Progenitor cell of endocrine pancreas (in vitro differentiated cells): ENCODE results near the gene RALGAPA2. TPM values are rescaled to one million over a fixed set of nuclear protein-coding genes. Genes with fewer than 3 reads are reported as not detected.
A peak's percentile ranks its signal among the peaks of the same experiment; 100 is the strongest.

ENCODE experiments used
- DNase-seq: peaks from one replicate; pipeline ENCODE4 v3.0.0; 2021; ENCODE audit warnings: low spot score; ENCODE audit not compliant: unreplicated experiment
- H3K27ac Mint-ChIP-seq: 2 replicates; pipeline ENCODE4 v1.8.0; 2021; ENCODE audit warnings: mild to moderate bottlenecking, moderate library complexity, mixed read lengths
- H3K27me3 Mint-ChIP-seq: 2 replicates; pipeline ENCODE4 v1.8.0; 2021; ENCODE audit warnings: mixed read lengths
- H3K36me3 Mint-ChIP-seq: 2 replicates; pipeline ENCODE4 v1.8.0; 2022; ENCODE audit warnings: mixed read lengths; ENCODE audit not compliant: insufficient read depth
- H3K4me1 Mint-ChIP-seq: 2 replicates; pipeline ENCODE4 v1.8.0; 2021; ENCODE audit warnings: low read depth, mixed read lengths
- H3K4me3 Mint-ChIP-seq: 2 replicates; pipeline ENCODE4 v1.8.0; 2021; ENCODE audit warnings: low read depth, mild to moderate bottlenecking, moderate library complexity, mixed read lengths
- H3K9me3 Mint-ChIP-seq: 2 replicates; pipeline ENCODE4 v1.8.0; 2021; ENCODE audit warnings: low read depth, mixed read lengths
- total RNA-seq: library from RNA; stranded (reverse); gene quantifications from 2 replicates; pipeline ENCODE4 v1.2.1, GENCODE V29; 2021
- TF ChIP-seq, protein P1 (sequence below): fragments of 200-600 bp; sonication (generic); IDR thresholded peaks from one replicate; pipeline ENCODE4 v1.5.0; 2021; ENCODE audit warnings: antibody characterized with exemption, mild to moderate bottlenecking; ENCODE audit not compliant: unreplicated experiment

Gene RALGAPA2
- total RNA-seq, 1 donor from 2014 or later = 109 TPM

DNA sequence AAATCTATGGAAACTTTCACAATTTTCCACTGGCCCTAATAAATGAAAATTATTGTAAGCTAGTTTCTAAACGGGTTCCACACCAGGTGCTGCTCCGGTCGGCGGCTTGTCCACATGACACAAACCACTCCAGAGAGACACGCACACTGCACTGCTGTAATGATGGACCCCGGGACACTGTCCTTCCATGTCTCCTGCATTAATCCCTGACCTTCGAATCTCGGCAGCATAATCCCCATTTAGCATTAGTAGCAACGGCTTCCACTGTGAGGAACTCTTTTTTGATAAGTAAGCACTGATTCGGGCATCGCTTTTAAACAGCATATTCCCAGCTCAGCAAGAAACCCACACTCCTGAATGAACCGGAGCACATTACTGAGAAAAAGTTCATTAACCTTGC, 301.0 kb downstream of the RALGAPA2 start:
- Mint-ChIP-seq H3K4me1 (peaks cover 16% of the 10 kb centered on the region), H3K27ac (no peak overlapping the region), H3K4me3 (no peak overlapping the region), H3K9me3 (no peaks in the 10 kb centered on the region), H3K36me3 (peaks cover 14% of the 10 kb centered on the region), H3K27me3 (peaks cover 3% of the 10 kb centered on the region)
- DNase-seq = no peak
- TF ChIP-seq, protein P1, sequence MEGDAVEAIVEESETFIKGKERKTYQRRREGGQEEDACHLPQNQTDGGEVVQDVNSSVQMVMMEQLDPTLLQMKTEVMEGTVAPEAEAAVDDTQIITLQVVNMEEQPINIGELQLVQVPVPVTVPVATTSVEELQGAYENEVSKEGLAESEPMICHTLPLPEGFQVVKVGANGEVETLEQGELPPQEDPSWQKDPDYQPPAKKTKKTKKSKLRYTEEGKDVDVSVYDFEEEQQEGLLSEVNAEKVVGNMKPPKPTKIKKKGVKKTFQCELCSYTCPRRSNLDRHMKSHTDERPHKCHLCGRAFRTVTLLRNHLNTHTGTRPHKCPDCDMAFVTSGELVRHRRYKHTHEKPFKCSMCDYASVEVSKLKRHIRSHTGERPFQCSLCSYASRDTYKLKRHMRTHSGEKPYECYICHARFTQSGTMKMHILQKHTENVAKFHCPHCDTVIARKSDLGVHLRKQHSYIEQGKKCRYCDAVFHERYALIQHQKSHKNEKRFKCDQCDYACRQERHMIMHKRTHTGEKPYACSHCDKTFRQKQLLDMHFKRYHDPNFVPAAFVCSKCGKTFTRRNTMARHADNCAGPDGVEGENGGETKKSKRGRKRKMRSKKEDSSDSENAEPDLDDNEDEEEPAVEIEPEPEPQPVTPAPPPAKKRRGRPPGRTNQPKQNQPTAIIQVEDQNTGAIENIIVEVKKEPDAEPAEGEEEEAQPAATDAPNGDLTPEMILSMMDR = no peak

DNA sequence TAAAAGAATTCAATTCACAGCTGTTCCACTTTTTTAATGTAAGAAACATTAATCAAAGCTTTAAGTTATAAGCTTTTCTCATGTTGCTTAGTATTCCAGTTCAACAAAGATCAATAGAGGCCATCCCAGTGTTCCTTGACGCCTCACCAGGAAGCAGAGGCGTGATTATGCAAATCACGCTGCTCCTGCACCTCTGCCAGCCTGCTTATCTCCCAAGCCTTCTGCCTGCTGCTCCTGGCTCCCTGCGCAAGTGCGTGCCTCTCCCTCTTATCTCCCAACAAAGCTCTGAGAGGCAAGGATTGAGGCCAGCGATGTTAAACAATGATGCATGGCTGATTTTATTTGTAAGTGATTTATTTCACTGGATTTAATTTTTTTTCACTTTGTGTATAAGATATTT, 301.8 kb downstream of the RALGAPA2 start:
- DNase-seq = no peak
- Mint-ChIP-seq H3K36me3 (peaks cover 15% of the 10 kb centered on the region), H3K4me1 (peaks cover 18% of the 10 kb centered on the region), H3K9me3 (no peaks in the 10 kb centered on the region), H3K27me3 (peaks cover 3% of the 10 kb centered on the region), H3K4me3 (no peak overlapping the region), H3K27ac (no peak overlapping the region)
- TF ChIP-seq, protein P1 = no peak

DNA sequence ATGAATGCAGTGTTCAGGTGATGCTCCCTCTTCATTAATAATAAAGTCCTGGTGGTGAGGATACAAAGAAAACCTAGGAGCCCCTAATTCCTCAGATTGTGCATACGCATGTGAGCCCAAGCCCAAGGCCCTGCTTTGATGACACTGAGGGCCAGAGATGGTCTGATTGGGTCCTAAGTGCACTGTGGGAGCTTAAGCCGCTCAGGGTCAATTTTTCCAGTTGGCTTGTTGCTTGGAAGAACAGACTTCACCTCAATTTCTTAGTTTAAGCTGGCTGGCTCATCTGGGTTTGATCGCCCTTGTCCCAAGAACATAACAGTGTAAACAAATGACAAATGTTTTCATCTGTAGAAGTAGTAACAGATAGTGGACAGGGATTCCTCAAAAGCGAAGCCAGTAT, 303.1 kb downstream of the RALGAPA2 start:
- Mint-ChIP-seq H3K9me3 (no peaks in the 10 kb centered on the region), H3K27ac (no peak overlapping the region), H3K27me3 (peaks cover 3% of the 10 kb centered on the region), H3K4me1 (peaks cover 17% of the 10 kb centered on the region), H3K4me3 (no peak overlapping the region), H3K36me3 (peaks cover 15% of the 10 kb centered on the region)
- TF ChIP-seq, protein P1 = no peak
- DNase-seq = no peak

DNA sequence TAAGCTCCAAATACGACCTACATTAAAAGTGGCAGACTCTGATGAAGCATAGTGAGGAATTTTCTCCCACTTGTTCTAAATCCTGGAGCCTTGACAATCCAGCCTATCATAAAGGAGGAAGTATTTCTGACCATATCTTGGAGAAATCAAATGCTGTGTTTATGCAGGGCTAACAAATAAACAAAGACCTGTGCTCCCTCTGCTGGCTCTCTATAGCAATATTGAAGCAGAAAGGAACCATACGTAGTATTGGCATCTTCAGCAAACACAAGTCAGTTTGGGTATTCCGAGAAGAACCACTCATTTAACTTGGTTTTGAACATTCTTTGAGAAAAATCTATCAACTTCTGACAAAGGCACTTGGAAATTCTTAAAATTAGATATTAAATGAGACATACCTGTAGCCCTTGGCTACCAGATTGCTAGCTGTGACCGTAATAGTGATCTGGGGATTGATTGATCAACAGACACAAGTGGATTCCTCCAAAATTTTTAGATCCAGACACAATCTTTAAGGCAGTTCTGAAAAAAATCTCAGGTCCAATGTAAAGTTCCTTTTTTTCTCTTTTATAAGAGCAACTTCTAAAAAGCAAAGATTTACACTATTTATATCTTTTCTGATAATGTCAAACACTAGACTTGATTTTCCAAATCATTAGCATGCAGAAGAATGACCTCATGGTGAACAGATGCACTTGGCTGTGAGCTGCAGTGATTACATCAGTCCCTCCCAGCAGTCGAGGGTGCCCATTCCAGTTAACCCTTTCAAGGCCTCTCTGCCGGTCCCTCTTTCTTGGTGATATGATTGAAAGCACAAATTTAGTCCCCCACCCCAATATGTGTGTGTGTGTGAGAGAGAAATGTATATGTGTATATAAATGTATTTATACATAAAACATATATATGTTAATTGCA, 304.3 kb downstream of the RALGAPA2 start:
- H3K36me3 Mint-ChIP-seq = peaks cover 15% of the 10 kb centered on the region
- H3K27ac Mint-ChIP-seq = peak overlapping the region; percentile 59
- H3K4me1 Mint-ChIP-seq = peaks cover 17% of the 10 kb centered on the region
- TF ChIP-seq, protein P1 = peak; percentile 31
- no peak overlapping the region for H3K4me3 Mint-ChIP-seq
- no peaks in the 10 kb centered on the region for H3K9me3 Mint-ChIP-seq
- H3K27me3 Mint-ChIP-seq = peaks cover 1% of the 10 kb centered on the region
- no peak for DNase-seq

DNA sequence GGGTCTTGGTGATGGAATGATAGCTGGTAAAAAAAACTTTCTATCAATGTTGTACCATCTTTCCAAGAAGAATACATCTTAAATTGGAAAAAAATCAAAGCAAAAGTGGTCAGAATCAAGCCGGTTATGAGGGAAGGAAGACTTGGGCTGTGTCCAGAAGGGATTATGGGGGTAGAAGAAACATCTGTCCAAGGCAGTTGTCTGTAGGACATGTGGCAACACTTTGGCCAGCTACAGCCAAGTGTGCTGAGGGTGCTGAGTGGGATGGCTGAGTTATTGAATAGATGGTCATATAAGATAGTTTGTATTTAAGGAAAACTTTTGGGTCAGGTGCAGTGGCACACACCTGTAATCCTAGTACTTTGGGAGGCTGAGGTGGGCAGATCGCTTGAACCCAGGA, 306.1 kb downstream of the RALGAPA2 start:
- Mint-ChIP-seq H3K36me3 (peaks cover 7% of the 10 kb centered on the region), H3K4me3 (no peak overlapping the region), H3K27ac (no peak overlapping the region), H3K9me3 (no peaks in the 10 kb centered on the region), H3K4me1 (peaks cover 13% of the 10 kb centered on the region), H3K27me3 (no peaks in the 10 kb centered on the region)
- DNase-seq = no peak
- TF ChIP-seq, protein P1 = no peak
